HepG2 (cell line): ENCODE results near the gene CNIH3. TPM values are rescaled to one million over a fixed set of nuclear protein-coding genes. Genes with fewer than 3 reads are reported as not detected.

Source experiments
- ATAC-seq: fragments of 200-7000 bp; cut with Tn5 transposase; 3 replicates; pipeline ENCODE4 v1.9.1; 2020; ENCODE audit warnings: mild to moderate bottlenecking, moderate library complexity
- BruUV-seq: library from RNA; stranded (reverse); fragments of 400-500 nt; replicated peaks from 2 replicates; lab custom pipeline; 2021; lab: Mats Ljungman, UMichigan
- CTCF ChIA-PET: fragments of 300-600 bp; formaldehyde crosslinking; extraction: SDS; loops from one replicate; lab custom pipeline; 2021; ENCODE audit warnings: low total read pairs, inconsistent platforms, low intra/inter-chr PET ratio; lab: Yijun Ruan, JAX
- POLR2A ChIA-PET: fragments of 350-600 bp; sonication (Branson Sonifier 250); formaldehyde crosslinking; loops from one replicate; lab custom pipeline; 2020; ENCODE audit warnings: antibody characterized with exemption, inconsistent platforms; lab: Yijun Ruan, JAX
- DNase-seq: peaks from one replicate; pipeline ENCODE4 v3.0.0-alpha.2; 2015; ENCODE audit warnings: low spot score
- FAIRE-seq: peaks from 3 replicates; lab custom pipeline; 2011; peaks lifted over from hg19 to GRCh38; lab: Jason Lieb, UNC
- H2AFZ ChIP-seq: one replicate; pipeline ENCODE4 v1.6.1; 2011; ENCODE audit warnings: low read length, inconsistent platforms
- H3K27ac ChIP-seq: fragments of 300-600 bp; 3 replicates; pipeline ENCODE4 v1.8.0; 2011; ENCODE audit warnings: mixed run types, mild to moderate bottlenecking, mixed read lengths, low read length, inconsistent platforms; ENCODE audit not compliant: insufficient read depth; ENCODE audit errors: extremely low read length
- H3K27me3 ChIP-seq, 2 experiments: fragments of 200-600 bp in 1 of 2; 2 replicates in 1 of 2; 3 replicates in 1 of 2; pipeline versions ENCODE4 v1.6.0 to v1.8.0; 2011; ENCODE audit warnings: low read length in 2 of 2, mild to moderate bottlenecking in 2 of 2, moderate library complexity in 2 of 2, inconsistent platforms in 1 of 2; ENCODE audit not compliant: insufficient read depth in 2 of 2, control insufficient read depth in 1 of 2
- H3K36me3 ChIP-seq, 2 experiments: fragments of 200-600 bp in 1 of 2; replicated peaks in 1 of 2; 2 replicates in 1 of 2; 3 replicates in 1 of 2; pipeline versions ENCODE4 v1.5.1 to v1.8.0; 2011; ENCODE audit warnings: low read length in 2 of 2, inconsistent platforms in 1 of 2; ENCODE audit not compliant: insufficient read depth in 2 of 2, control insufficient read depth in 1 of 2
- H3K4me1 ChIP-seq: 2 replicates; pipeline ENCODE4 v1.5.1; 2012; ENCODE audit warnings: low read length, inconsistent platforms; ENCODE audit not compliant: insufficient read depth
- H3K4me2 ChIP-seq: 2 replicates; pipeline ENCODE4 v1.6.0; 2011; ENCODE audit warnings: low read depth, low read length, inconsistent platforms
- H3K4me3 ChIP-seq, 3 experiments: fragments of 200-600 bp in 1 of 3; sonication (generic), shearing (Covaris generic) in 1 of 3; replicated peaks in 1 of 3; 2 replicates each; pipeline ENCODE4 v1.5.1; 2011 to 2016; ENCODE audit warnings: low read length in 3 of 3, inconsistent platforms in 2 of 3, low read depth in 2 of 3, mild to moderate bottlenecking in 2 of 3, control low read depth in 1 of 3, mixed read lengths in 1 of 3; ENCODE audit not compliant: insufficient read depth in 1 of 3
- H3K79me2 ChIP-seq: one replicate; pipeline ENCODE4 v1.6.1; 2011; ENCODE audit warnings: low read length, inconsistent platforms; ENCODE audit not compliant: insufficient read depth
- H3K9ac ChIP-seq: 2 replicates; pipeline ENCODE4 v1.6.0; 2011; ENCODE audit warnings: mild to moderate bottlenecking, low read depth, low read length, inconsistent platforms; ENCODE audit not compliant: insufficient read depth
- H3K9me3 ChIP-seq: 2 replicates; pipeline ENCODE4 v1.5.1; 2012; ENCODE audit warnings: mild to moderate bottlenecking, low read length
- H4K20me1 ChIP-seq: 2 replicates; pipeline ENCODE4 v1.6.0; 2011; ENCODE audit warnings: inconsistent platforms, mild to moderate bottlenecking, low read length, moderate library complexity; ENCODE audit not compliant: insufficient read depth
- ATM ChIP-seq: fragments of 450-650 bp; IDR thresholded peaks from 2 replicates; pipeline ENCODE4 v1.7.1; 2017; ENCODE audit warnings: mild to moderate bottlenecking, borderline replicate concordance
- ERF ChIP-seq: IDR thresholded peaks from 2 replicates; pipeline ENCODE4 v1.6.1; 2018; ENCODE audit warnings: missing biosample characterization, missing genetic modification reagents
- HOXA5 ChIP-seq: sonication (generic); formaldehyde crosslinking; IDR thresholded peaks from 2 replicates; pipeline ENCODE4 v1.4.0; 2020; ENCODE audit warnings: missing genetic modification reagents
- ZNF619 ChIP-seq: sonication (generic); formaldehyde crosslinking; IDR thresholded peaks from 2 replicates; pipeline ENCODE4 v1.4.0; 2020; ENCODE audit warnings: mild to moderate bottlenecking, missing genetic modification reagents
- ZNF652 ChIP-seq: IDR thresholded peaks from 2 replicates; pipeline ENCODE4 v1.6.1; 2016; ENCODE audit warnings: low read depth, borderline replicate concordance
- ZNF672 ChIP-seq: sonication (generic); formaldehyde crosslinking; IDR thresholded peaks from 2 replicates; pipeline ENCODE4 v1.8.1; 2022; ENCODE audit warnings: missing genetic modification reagents
- ZNF703 ChIP-seq: sonication (generic); formaldehyde crosslinking; IDR thresholded peaks from 2 replicates; pipeline ENCODE4 v1.5.1; 2020; ENCODE audit warnings: missing genetic modification reagents, mild to moderate bottlenecking, moderate library complexity, borderline replicate concordance
- ZSCAN22 ChIP-seq: sonication (generic); formaldehyde crosslinking; IDR thresholded peaks from 2 replicates; pipeline ENCODE4 v1.4.0; 2020; ENCODE audit warnings: mild to moderate bottlenecking, missing genetic modification reagents
- WGBS: methylation state at CpG from one replicate; pipeline ENCODE4 v1.1.6; 2017; ENCODE audit warnings: low lambda C conversion rate; 5-methylcytosine and 5-hydroxymethylcytosine counted together
- in situ Hi-C: cut with HindIII; loops from 2 replicates; pipeline ENCODE4 v1.10.0; 2017; ENCODE audit warnings: low pct_unique_long_range_greater_than_20kb; ENCODE audit not compliant: extremely low pct_ligation_motif_present
- intact Hi-C: fragments of 100-400 bp; cut with micrococcal nuclease; formaldehyde crosslinking; loops from one replicate; pipeline ENCODE4 v1.10.0; 2022; ENCODE audit not compliant: unreplicated experiment
- polyA plus RNA-seq, 8 experiments: library from polyadenylated mRNA; depleted of rRNA in 3 of 8; stranded (reverse) in 7 of 8; unstranded in 1 of 8; fragments of >200 nt; fragmentation: Illumina TruSeq in 4 of 8; extraction: Trizol in 4 of 8; gene quantifications; 2 replicates each; pipeline versions ENCODE4 v1.2.1 to v1.2.3, GENCODE V29; 2011 to 2016; ENCODE audit warnings: low read depth in 4 of 8, missing spikeins in 1 of 8, mixed read lengths in 1 of 8; ENCODE audit not compliant: insufficient read depth in 1 of 8
- total RNA-seq, 5 experiments: library from RNA; depleted of rRNA; stranded (reverse); fragments of >200 nt; fragmentation: Illumina TruSeq; extraction: Trizol; gene quantifications; 2 replicates each; pipeline ENCODE4 v1.2.3, GENCODE V29; 2016; ENCODE audit warnings: low read depth in 1 of 5
- TF ChIP-seq, protein P1 (sequence below): sonication (generic); formaldehyde crosslinking; IDR thresholded peaks from 2 replicates; pipeline ENCODE4 v1.5.0; 2020; ENCODE audit warnings: missing genetic modification reagents
- TF ChIP-seq, protein P2 (sequence below): sonication (generic); formaldehyde crosslinking; IDR thresholded peaks from 2 replicates; pipeline ENCODE4 v1.4.0; 2020; ENCODE audit warnings: mild to moderate bottlenecking, low read depth, missing genetic modification reagents
- TF ChIP-seq, protein P3 (sequence below): sonication (generic); formaldehyde crosslinking; IDR thresholded peaks from 2 replicates; pipeline ENCODE4 v1.4.0; 2020; ENCODE audit warnings: mild to moderate bottlenecking, missing genetic modification reagents

Gene CNIH3
- total and polyA plus RNA-seq, 2 of the 13 experiments (the other 11 are each of a cell fraction or from before 2014, with no cell fraction given): 0.36 to 1.1 TPM

DNA sequence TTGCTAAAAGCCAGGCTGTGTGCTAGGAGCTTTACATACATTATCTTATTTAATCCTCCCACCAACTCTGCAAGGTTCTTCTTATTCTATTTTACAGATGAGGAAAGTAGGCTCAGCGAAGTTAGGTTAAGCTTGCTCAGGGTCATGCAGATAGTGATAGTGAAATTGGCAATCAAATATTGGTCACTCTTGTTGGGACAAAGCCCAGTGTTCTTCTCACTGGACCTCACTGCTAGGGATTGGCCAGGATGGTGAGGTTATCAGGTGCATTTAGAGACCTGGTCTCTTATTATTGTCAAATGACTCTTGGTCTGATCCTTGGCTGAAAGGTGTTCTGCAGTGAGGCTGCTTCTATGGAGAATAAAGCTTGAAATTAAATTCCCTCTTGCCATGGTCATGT is 145.1 kb downstream of the CNIH3 start:
- CTCF ChIA-PET: no interaction called here
- Histone ChIP-seq H2AFZ (no peak overlapping the region), H4K20me1 (no peaks in the 10 kb centered on the region), H3K36me3 (no peaks in the 10 kb centered on the region), H3K27ac (no peak overlapping the region), H3K4me1 (no peaks in the 10 kb centered on the region), H3K9ac (no peak overlapping the region), H3K9me3 (peaks cover 18% of the 10 kb centered on the region), H3K27me3 (no peaks in the 10 kb centered on the region), H3K4me3 (no peak overlapping the region), H3K79me2 (no peaks in the 10 kb centered on the region), H3K4me2 (no peak overlapping the region)
- POLR2A ChIA-PET: no interaction called here
- ATAC-seq (no peak), FAIRE-seq (no peak), DNase-seq (no peak)
- no peak for TF ChIP-seq HOXA5 (CRISPR knock-in tag)
- TF ChIP-seq, protein P1, sequence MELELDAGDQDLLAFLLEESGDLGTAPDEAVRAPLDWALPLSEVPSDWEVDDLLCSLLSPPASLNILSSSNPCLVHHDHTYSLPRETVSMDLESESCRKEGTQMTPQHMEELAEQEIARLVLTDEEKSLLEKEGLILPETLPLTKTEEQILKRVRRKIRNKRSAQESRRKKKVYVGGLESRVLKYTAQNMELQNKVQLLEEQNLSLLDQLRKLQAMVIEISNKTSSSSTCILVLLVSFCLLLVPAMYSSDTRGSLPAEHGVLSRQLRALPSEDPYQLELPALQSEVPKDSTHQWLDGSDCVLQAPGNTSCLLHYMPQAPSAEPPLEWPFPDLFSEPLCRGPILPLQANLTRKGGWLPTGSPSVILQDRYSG (CRISPR knock-in tag): no peak
- TF ChIP-seq ZNF652: no peak
- no peak for TF ChIP-seq ZNF703 (CRISPR knock-in tag)
- TF ChIP-seq ZNF672: no peak
- TF ChIP-seq ZNF619 (CRISPR knock-in tag): no peak
- TF ChIP-seq ZSCAN22: no peak
- TF ChIP-seq, protein P2, sequence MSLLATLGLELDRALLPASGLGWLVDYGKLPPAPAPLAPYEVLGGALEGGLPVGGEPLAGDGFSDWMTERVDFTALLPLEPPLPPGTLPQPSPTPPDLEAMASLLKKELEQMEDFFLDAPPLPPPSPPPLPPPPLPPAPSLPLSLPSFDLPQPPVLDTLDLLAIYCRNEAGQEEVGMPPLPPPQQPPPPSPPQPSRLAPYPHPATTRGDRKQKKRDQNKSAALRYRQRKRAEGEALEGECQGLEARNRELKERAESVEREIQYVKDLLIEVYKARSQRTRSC (CRISPR knock-in tag): no peak
- 0% methylated on average over 1 of the region's 1 CpG for WGBS
- no TSS peak for BruUV-seq
- intact Hi-C loops: no loop called here
- in situ Hi-C loops: no loop called here

DNA sequence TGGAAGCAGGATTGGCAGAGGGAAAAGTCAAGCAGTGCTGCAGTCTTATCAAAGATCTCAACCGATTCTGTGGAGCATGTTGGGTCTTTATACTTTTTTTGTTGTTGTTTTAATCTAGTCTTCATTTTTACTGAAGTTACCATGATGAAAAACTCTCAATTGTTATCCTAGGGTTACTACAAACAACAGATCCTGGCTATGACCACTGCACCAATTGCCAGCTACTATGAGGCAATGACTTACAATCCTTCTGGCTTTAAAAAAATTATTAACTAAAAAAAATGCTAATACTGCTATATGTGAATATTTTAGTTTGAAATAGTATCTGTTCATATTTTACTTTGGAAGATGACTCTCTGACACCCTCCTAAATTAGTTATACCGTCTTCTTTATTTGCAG is 145.9 kb downstream of the CNIH3 start:
- in situ Hi-C loops (no loop called here), intact Hi-C loops (no loop called here)
- CTCF ChIA-PET: no interaction called here
- DNase-seq (no peak), FAIRE-seq (no peak), ATAC-seq (no peak)
- TF ChIP-seq ATM (no peak), ERF (CRISPR knock-in tag) (no peak)
- TF ChIP-seq, protein P3, sequence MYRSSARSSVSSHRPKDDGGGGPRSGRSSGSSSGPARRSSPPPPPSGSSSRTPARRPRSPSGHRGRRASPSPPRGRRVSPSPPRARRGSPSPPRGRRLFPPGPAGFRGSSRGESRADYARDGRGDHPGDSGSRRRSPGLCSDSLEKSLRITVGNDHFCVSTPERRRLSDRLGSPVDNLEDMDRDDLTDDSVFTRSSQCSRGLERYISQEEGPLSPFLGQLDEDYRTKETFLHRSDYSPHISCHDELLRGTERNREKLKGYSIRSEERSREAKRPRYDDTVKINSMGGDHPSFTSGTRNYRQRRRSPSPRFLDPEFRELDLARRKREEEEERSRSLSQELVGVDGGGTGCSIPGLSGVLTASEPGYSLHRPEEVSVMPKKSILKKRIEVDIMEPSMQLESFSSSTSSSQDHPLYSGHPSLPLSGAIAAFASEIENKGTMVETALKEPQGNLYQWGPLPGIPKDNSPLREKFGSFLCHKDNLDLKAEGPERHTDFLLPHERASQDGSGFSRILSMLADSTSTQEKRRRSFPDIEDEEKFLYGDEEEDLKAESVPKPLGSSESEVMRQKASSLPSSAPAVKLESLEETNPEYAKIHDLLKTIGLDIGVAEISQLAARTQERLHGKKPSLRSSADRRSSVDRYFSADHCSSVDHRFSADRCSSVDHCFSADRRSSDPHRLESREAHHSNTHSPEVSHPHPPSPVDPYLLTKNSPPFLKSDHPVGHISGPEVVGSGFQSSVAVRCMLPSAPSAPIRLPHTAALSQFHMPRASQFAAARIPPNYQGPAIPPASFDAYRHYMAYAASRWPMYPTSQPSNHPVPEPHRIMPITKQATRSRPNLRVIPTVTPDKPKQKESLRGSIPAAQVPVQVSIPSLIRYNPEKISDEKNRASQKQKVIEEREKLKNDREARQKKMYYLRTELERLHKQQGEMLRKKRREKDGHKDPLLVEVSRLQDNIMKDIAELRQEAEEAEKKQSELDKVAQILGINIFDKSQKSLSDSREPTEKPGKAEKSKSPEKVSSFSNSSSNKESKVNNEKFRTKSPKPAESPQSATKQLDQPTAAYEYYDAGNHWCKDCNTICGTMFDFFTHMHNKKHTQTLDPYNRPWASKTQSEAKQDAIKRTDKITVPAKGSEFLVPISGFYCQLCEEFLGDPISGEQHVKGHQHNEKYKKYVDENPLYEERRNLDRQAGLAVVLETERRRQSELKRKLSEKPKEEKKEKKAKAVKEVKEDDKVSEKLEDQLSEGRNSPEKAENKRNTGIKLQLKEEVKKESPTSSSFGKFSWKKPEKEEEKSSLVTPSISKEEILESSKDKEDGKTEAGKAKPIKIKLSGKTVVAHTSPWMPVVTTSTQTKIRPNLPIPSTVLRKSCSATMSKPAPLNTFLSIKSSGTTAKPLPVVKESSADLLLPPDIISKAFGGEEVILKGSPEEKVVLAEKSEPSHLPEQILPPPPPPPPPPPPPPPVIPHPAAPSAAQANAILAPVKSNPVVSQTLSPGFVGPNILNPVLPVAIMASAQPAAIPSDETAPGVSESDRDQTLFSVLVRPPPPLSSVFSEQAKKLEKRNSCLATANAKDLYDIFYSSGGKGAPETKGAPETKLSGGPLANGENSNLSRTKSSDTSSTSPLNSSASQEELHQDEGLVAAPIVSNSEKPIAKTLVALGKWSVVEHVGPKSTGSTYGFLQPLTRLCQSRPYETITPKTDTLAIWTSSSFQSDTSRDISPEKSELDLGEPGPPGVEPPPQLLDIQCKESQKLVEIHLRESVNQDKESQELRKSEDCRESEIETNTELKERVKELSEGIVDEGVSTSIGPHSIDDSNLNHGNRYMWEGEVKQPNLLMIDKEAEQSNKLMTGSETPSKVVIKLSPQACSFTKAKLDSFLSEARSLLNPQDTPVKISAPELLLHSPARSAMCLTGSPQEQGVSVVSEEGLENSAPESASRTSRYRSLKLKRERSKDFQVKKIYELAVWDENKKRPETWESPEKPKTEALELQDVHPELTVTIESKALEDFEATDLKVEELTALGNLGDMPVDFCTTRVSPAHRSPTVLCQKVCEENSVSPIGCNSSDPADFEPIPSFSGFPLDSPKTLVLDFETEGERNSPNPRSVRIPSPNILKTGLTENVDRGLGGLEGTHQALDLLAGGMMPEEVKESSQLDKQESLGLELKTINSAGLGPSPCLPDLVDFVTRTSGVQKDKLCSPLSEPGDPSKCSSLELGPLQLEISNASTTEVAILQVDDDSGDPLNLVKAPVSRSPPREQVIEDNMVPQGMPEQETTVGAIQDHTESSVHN (CRISPR knock-in tag): no peak
- Histone ChIP-seq H3K36me3 (no peaks in the 10 kb centered on the region), H2AFZ (no peak overlapping the region), H3K79me2 (no peaks in the 10 kb centered on the region), H3K27ac (no peak overlapping the region), H3K27me3 (no peaks in the 10 kb centered on the region), H3K9me3 (peaks cover 18% of the 10 kb centered on the region), H3K9ac (no peak overlapping the region), H4K20me1 (no peaks in the 10 kb centered on the region), H3K4me2 (no peak overlapping the region), H3K4me3 (no peak overlapping the region), H3K4me1 (no peaks in the 10 kb centered on the region)
- 19% methylated on average over 2 of the region's 2 CpGs for WGBS
- no TSS peak for BruUV-seq
- POLR2A ChIA-PET: no interaction called here
